GM10266 (cell line): ENCODE measurements around the gene NLRP9.

Experiments
- DNase-seq: peaks from one replicate; pipeline ENCODE4 v3.0.0; 2012; ENCODE audit errors: extremely low spot score
- CTCF ChIP-seq: IDR thresholded peaks from 2 replicates; pipeline ENCODE4 v1.5.1; 2012; ENCODE audit warnings: mild to moderate bottlenecking, low read depth; ENCODE audit not compliant: control insufficient read depth, insufficient read depth; ENCODE audit errors: missing control alignments

The NLRP9 gene

GRCh38 chr19:55694656-55695491, 43.3 kb downstream of the NLRP9 start:
- DNase-seq = no peak
- no peak for TF ChIP-seq CTCF

- no peak for DNase-seq
- no peak for TF ChIP-seq CTCF
Measured at GRCh38 chr19:55694241-55694655, 44.0 kb downstream of the NLRP9 start.

GRCh38 chr19:55693336-55693974, 44.7 kb downstream of the NLRP9 start:
- DNase-seq = no peak
- no peak for TF ChIP-seq CTCF

- no peak for TF ChIP-seq CTCF
- DNase-seq = no peak
Measured at GRCh38 chr19:55692681-55693081, 45.5 kb downstream of the NLRP9 start.

GRCh38 chr19:55691561-55692481, 46.4 kb downstream of the NLRP9 start:
- no peak for TF ChIP-seq CTCF
- no peak for DNase-seq

- DNase-seq = no peak
- no peak for TF ChIP-seq CTCF
Measured at GRCh38 chr19:55690769-55691545, 47.2 kb downstream of the NLRP9 start.
